Ascending aorta (tissue), 2 donors: ENCODE results near the gene HVCN1. TPM values are rescaled to one million over a fixed set of nuclear protein-coding genes. Genes with fewer than 3 reads are reported as not detected.

Source experiments
- DNase-seq, 2 donors: peaks; one replicate each; pipeline ENCODE4 v3.0.0-alpha.2; 2019; ENCODE audit warnings: low spot score in 2 of 2
- H3K27ac ChIP-seq, 2 donors: fragments of 200-600 bp; sonication (generic); one replicate each; pipeline ENCODE4 v1.5.1; 2016 to 2017; ENCODE audit warnings: mild to moderate bottlenecking in 1 of 2
- H3K27me3 ChIP-seq: fragments of 200-600 bp; sonication (generic); one replicate; pipeline ENCODE4 v1.5.1; 2017
- H3K36me3 ChIP-seq, 2 donors: fragments of 200-600 bp; sonication (generic); one replicate each; pipeline ENCODE4 v1.5.1; 2016
- H3K4me1 ChIP-seq, 2 donors: fragments of 200-600 bp; sonication (generic); one replicate each; pipeline ENCODE4 v1.5.1; 2016 to 2017; ENCODE audit warnings: mild to moderate bottlenecking in 1 of 2
- H3K4me3 ChIP-seq, 2 donors: fragments of 200-600 bp; sonication (generic); one replicate each; pipeline ENCODE4 v1.5.1; 2016 to 2017; ENCODE audit warnings: mild to moderate bottlenecking in 1 of 2
- H3K9me3 ChIP-seq, 2 donors: fragments of 200-600 bp; sonication (generic); one replicate each; pipeline ENCODE4 v1.5.1; 2016
- intact Hi-C: fragments of 100-400 bp; cut with DNase I; formaldehyde crosslinking; loops from one replicate; pipeline ENCODE4 v1.15.1; 2023
- total RNA-seq: library from RNA; depleted of rRNA; stranded (reverse); fragments of >200 nt; gene quantifications from one replicate; pipeline ENCODE4 v1.1.0, GENCODE V29; 2016
- TF ChIP-seq, protein P1 (sequence below), 3 experiments: fragments of 200-600 bp in 2 of 3; fragments of 450-650 bp in 1 of 3; sonication (generic) in 2 of 3; IDR thresholded peaks; one replicate each; pipeline ENCODE4 v1.5.1; 2016 to 2019; ENCODE audit warnings: antibody characterized with exemption in 3 of 3, mild to moderate bottlenecking in 1 of 3, moderate library complexity in 1 of 3

HVCN1 gene
- total RNA-seq, 1 donor from 2014 or later: 1.3 TPM

DNA sequence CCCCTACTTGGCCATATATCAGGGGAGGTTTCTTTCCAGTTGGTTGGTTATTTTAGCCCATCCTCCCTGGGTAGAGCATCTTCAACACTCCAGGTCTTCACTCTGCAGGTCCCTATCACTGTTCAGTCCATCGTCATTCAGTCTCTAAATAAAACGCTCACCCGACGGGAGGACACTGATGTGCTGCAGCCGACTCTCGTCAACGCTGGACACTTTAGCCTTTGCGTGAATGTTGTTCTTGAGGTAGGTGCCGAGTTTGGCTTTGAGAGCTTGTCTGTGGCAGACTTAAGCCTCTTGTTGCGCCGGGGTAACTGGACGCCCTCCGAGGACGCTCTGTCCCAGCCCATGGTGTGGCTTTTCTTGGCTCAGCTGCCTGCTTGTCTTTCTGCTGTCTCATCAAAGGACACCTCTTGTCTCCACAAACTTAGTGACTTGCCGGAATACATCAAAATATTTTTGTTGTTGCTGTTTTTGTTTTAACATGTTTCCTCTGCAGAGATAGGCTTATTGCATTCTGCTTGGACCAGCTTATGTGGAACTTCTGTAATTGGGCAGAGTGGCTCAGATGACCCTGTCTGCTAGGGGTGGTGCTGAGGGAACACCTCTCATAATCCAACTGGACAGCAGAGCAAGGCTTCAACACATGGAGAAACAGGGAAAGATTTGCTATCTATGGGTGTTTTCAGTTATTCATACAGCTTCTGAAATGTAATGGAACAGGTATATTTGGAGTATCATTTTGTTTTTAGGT, 48.5 kb downstream of the HVCN1 start:
- TF ChIP-seq, protein P1, sequence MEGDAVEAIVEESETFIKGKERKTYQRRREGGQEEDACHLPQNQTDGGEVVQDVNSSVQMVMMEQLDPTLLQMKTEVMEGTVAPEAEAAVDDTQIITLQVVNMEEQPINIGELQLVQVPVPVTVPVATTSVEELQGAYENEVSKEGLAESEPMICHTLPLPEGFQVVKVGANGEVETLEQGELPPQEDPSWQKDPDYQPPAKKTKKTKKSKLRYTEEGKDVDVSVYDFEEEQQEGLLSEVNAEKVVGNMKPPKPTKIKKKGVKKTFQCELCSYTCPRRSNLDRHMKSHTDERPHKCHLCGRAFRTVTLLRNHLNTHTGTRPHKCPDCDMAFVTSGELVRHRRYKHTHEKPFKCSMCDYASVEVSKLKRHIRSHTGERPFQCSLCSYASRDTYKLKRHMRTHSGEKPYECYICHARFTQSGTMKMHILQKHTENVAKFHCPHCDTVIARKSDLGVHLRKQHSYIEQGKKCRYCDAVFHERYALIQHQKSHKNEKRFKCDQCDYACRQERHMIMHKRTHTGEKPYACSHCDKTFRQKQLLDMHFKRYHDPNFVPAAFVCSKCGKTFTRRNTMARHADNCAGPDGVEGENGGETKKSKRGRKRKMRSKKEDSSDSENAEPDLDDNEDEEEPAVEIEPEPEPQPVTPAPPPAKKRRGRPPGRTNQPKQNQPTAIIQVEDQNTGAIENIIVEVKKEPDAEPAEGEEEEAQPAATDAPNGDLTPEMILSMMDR (IDR thresholded peaks at IDR 0.05): no peak
- Histone ChIP-seq H3K9me3 (no peaks in the 10 kb centered on the region), H3K27ac (peak overlapping the region in 1 of 2 donors; percentile 23), H3K36me3 (no peaks in the 10 kb centered on the region), H3K4me1 (peaks cover 0 to 3% of the 10 kb centered on the region in 2 donors), H3K4me3 (no peak overlapping the region), H3K27me3 (no peaks in the 10 kb centered on the region)
- intact Hi-C loops: no loop called here
- no peak for DNase-seq

DNA sequence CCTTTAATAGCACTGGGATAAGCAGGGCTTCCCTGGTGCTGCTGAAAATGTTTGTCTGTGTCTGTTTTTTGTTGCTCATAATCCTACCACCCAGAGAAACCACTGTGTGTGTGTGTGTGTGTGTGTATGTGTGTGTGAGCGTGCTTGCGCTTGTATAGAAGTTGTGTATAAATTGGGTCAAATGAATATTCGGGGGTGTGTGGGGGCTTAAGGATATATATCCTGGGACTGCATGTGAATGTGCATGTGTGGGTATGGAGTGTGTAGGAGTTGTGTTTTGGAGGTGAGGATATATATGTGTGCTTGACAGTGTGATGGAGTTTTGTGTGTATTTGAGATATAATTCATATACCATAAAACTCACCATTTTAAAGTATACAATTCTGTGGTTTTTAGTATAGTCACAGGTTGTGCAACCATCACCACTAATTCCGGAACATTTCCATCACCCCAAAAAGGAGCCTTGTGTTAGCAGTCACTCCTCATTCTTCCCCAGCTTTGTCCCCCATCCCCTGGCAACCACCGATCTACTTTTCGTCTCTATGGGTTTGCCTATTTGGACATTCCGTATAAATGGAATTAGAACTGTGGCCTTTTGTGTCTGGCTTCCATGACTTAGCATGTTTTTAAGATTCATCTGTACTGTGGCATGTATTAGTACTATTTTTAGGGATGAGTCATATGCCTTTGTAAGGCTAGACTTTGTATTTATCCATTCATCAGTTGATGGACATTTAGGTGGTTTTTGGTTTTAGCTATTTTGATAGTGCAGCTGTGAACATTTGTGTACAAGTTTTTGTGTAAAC, 49.4 kb downstream of the HVCN1 start:
- no peaks in the 10 kb centered on the region for H3K36me3 ChIP-seq
- H3K27ac ChIP-seq: peak overlapping the region in 1 of 2 donors; percentile 30
- H3K9me3 ChIP-seq: no peaks in the 10 kb centered on the region
- no peak for DNase-seq
- intact Hi-C loops: no loop called here
- no peak overlapping the region for H3K4me3 ChIP-seq
- peaks cover 0 to 3% of the 10 kb centered on the region in 2 donors for H3K4me1 ChIP-seq
- no peaks in the 10 kb centered on the region for H3K27me3 ChIP-seq
- TF ChIP-seq, protein P1 (IDR thresholded peaks at IDR 0.05): no peak

DNA sequence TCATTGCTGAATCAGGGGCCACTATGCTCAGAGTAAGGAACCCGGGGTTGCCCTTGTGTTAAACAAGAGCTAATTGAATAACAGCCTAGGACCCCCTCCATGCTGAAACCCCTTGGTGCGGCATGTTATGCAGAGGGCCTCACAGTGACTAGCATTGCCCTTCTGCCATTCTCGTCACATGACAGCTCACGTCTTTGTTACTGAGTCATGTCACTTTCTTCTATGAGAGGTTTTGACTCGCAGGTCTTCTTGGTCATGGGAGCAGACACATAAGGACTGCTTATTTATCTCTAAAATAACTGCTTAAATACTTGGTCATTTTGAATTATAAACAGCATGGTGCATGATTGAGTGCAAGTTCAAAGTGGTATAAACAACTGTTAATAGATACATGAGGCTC, 50.1 kb downstream of the HVCN1 start:
- Histone ChIP-seq H3K4me3 (no peak overlapping the region), H3K9me3 (no peaks in the 10 kb centered on the region), H3K27ac (no peak overlapping the region), H3K27me3 (no peaks in the 10 kb centered on the region), H3K4me1 (peaks cover 0 to 3% of the 10 kb centered on the region in 2 donors), H3K36me3 (no peaks in the 10 kb centered on the region)
- intact Hi-C loops: no loop called here
- TF ChIP-seq, protein P1 (IDR thresholded peaks at IDR 0.05): no peak
- DNase-seq: no peak

DNA sequence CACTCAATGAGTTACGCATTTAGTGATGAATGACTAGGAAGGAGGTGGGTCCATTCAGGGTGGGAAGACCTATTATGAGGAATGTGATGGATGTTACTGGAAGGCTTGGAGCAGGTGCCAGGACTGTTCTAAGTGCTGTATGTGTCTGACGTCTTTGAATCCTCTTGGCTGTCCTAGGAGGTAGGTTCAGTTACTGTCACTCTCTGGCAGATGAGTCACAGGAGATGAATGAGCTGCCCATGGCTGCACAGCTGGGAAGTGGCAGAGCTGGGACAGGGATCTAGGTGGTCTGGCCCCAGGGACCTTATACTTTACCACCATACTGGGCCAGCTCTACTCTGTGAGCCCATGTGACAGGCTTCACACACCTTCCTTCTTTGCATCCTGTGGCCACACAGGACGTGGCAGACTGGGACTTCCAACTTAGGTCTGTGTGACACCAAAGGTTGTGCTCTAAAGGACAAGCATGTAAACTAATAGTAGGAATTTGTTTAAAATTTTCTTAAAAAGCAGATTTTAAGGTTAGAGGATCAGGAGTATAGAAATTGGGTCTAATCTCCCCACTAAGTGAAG, 51.0 kb downstream of the HVCN1 start:
- Histone ChIP-seq H3K36me3 (no peaks in the 10 kb centered on the region), H3K4me1 (peaks cover 0 to 3% of the 10 kb centered on the region in 2 donors), H3K27me3 (no peaks in the 10 kb centered on the region), H3K4me3 (no peak overlapping the region), H3K9me3 (no peaks in the 10 kb centered on the region), H3K27ac (no peak overlapping the region)
- TF ChIP-seq, protein P1 (IDR thresholded peaks at IDR 0.05): no peak
- intact Hi-C loops: no loop called here
- no peak for DNase-seq

DNA sequence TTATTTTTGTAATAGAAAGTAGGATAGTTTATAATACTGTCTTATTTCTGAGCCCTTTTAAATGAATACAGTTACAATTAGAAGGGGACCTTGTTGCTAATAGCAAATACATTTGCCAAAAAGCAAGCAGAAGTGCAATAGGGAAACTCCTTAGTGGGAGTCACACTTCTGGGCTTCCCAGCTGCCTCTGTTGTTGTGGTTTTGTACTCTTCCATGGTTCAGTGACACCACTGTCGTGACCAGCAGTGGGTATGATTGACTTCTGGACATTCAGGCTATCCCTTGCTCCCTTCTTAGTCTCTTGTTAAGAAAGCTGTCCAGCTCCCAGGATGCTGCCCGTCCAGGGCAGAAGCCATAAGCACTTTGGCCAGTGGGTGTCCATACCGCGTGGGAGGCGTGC, 52.4 kb downstream of the HVCN1 start:
- Histone ChIP-seq H3K36me3 (no peaks in the 10 kb centered on the region), H3K27me3 (no peaks in the 10 kb centered on the region), H3K4me1 (peaks cover 0 to 3% of the 10 kb centered on the region in 2 donors), H3K27ac (no peak overlapping the region), H3K4me3 (no peak overlapping the region), H3K9me3 (no peaks in the 10 kb centered on the region)
- TF ChIP-seq, protein P1 (IDR thresholded peaks at IDR 0.05): no peak
- intact Hi-C loops: no loop called here
- no peak for DNase-seq
